T-helper 2 cell treated with Interferon-gamma antibody and Interleukin-4, amounts not matched to agents 5 μg/mL and 100 μg/mL, for 36 hours (primary cell): ENCODE data around the gene ENTPD5.
"Not testable (repeated sequence)": the region's sequence is repeated elsewhere in the genome, so short reads cannot be mapped to it uniquely, and the experiment has no call there.

Experiments
- DNase-seq: peaks from one replicate; pipeline ENCODE4 v3.0.0; 2021; ENCODE audit warnings: low spot score
- H3K27ac Mint-ChIP-seq: one replicate; pipeline ENCODE4 v1.8.0; 2021; ENCODE audit warnings: mild to moderate bottlenecking, mixed read lengths
- H3K27me3 Mint-ChIP-seq: one replicate; pipeline ENCODE4 v1.8.0; 2021; ENCODE audit warnings: low read depth, mixed read lengths
- H3K36me3 Mint-ChIP-seq: one replicate; pipeline ENCODE4 v1.8.0; 2021; ENCODE audit warnings: low read depth, mixed read lengths
- H3K4me1 Mint-ChIP-seq: one replicate; pipeline ENCODE4 v1.8.0; 2021; ENCODE audit warnings: low read depth, mixed read lengths
- H3K4me3 Mint-ChIP-seq: one replicate; pipeline ENCODE4 v1.8.0; 2022; ENCODE audit warnings: mild to moderate bottlenecking, moderate library complexity, mixed read lengths
- H3K9me3 Mint-ChIP-seq: one replicate; pipeline ENCODE4 v1.8.0; 2021; ENCODE audit warnings: mixed read lengths

ENTPD5 gene

DNA sequence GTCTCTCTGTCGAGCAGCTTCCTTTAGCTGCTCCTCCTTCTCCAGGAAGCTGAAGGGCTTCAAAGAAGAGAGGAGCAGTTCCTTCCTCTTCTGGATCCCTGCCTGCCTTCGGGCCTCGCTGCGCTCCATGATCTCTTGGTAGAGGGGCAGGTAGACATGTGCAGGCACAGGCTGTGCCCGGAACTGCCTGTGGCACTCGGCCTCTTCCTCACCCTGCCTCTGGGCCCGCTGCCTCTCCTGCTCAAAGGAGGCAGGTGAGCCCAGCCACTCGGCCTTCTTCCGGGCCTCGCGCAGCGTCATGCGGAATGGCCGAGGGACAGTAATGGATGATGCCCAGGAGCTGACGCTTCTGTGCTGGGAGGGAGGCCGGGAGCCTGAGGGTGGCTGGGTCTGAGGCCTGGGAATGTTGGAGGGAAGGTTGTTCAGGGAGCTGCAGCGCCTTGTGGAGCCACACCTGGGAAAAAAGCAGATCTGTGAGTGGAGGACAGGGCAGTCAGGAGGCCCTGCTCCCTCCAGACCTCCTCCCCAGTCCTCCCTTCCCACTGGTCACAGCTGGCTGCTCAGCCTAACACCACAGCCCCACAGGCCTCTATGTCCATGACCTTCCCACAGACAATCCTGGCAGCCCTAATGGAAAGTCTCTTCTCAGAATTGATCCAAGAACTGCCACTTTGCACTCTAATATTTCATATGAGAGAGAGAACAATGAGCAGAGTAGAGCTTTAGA, 74.5 kb downstream of the ENTPD5 start:
- no peak overlapping the region for H3K4me3 Mint-ChIP-seq
- no peaks in the 10 kb centered on the region for H3K36me3 Mint-ChIP-seq
- no peaks in the 10 kb centered on the region for H3K27me3 Mint-ChIP-seq
- no peaks in the 10 kb centered on the region for H3K9me3 Mint-ChIP-seq
- no peak overlapping the region for H3K27ac Mint-ChIP-seq
- H3K4me1 Mint-ChIP-seq = peaks cover under 1% of the 10 kb centered on the region
- DNase-seq = no peak

DNA sequence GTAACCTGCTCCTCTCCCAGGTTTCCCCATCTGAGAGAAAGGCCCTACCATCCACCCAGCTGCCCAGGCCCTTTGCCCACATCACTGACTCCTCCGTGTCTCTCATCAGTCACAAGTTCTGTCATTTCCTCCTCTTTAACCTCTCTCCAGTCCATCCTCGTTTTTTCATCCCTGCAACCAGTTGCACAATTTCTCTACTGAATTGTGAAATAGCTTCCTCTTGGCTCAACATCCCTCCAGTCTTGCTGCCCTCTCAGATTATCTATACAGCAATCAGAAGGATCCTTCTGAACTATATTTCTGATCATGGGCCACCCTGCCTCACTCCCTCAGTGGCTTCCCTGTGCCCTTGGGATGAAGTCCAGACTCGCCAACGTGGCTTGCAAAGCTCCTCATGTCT, 76.0 kb downstream of the ENTPD5 start:
- DNase-seq = no peak
- H3K9me3 Mint-ChIP-seq = no peaks in the 10 kb centered on the region
- no peaks in the 10 kb centered on the region for H3K36me3 Mint-ChIP-seq
- no peaks in the 10 kb centered on the region for H3K4me1 Mint-ChIP-seq
- H3K4me3 Mint-ChIP-seq = no peak overlapping the region
- no peaks in the 10 kb centered on the region for H3K27me3 Mint-ChIP-seq
- H3K27ac Mint-ChIP-seq = no peak overlapping the region

DNA sequence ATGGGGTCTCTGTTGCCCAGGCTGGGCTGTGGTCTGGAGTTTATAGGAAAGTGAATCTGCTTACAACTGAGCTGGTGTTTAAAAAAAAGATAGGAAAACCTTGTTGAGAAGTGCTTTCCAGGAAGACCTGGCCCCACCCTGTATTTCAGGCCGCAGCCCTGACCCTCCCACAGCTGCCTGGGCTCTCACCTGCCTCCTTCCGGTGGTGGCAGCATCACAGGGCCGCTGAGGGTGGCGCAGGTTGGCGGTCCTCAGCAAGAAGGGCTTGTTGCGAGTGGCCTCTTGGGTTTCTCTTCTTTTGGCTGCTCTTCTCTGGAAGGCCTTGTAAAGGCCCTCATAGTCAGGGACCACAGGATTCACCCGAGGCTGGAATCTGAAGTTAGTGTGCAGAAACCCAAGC, 76.9 kb downstream of the ENTPD5 start:
- H3K36me3 Mint-ChIP-seq = no peaks in the 10 kb centered on the region
- no peak overlapping the region for H3K27ac Mint-ChIP-seq
- no peaks in the 10 kb centered on the region for H3K4me1 Mint-ChIP-seq
- no peaks in the 10 kb centered on the region for H3K27me3 Mint-ChIP-seq
- H3K9me3 Mint-ChIP-seq = no peaks in the 10 kb centered on the region
- H3K4me3 Mint-ChIP-seq = no peak overlapping the region
- no peak for DNase-seq

DNA sequence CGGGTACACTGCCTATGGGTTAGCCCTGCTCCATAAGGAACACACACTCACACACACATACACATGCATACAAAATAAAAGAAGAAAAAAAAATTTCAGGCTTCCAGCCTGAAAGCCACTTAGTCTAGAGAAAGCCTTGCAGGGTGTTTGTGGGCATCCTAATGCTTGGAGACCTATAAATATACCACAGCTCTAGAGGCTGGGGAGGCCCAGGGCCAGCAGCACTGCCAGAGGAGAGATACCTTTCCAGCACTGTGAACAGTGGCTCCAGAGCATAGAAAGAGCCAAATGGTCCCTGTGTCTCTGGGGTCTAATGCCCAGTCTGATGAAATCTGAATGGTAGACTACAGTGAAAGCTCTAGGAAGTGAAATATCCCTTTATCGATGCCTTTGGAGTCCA, 82.1 kb downstream of the ENTPD5 start:
- peaks cover 13% of the 10 kb centered on the region for H3K36me3 Mint-ChIP-seq
- no peaks in the 10 kb centered on the region for H3K27me3 Mint-ChIP-seq
- no peaks in the 10 kb centered on the region for H3K9me3 Mint-ChIP-seq
- H3K27ac Mint-ChIP-seq = no peak overlapping the region
- no peak for DNase-seq
- no peaks in the 10 kb centered on the region for H3K4me1 Mint-ChIP-seq
- no peak overlapping the region for H3K4me3 Mint-ChIP-seq

DNA sequence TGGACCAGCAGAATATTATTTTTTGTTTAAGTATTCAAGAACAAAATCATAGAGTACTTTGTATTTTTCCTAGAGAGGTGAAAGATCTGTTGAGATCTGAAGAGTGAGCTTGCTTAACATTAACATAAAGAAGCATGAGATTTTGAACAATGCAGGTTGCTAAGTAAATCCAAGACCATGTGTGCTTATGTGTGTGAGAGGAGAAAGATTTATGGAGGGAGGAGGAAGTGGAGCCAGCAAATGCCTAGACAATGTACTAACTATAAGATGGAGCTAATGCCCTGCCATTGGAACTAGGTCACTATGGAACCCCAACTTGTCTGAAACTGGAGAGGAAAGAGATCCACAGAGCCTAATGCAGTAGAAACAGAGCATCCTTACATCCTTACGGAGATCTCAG, 82.5 kb downstream of the ENTPD5 start:
- Mint-ChIP-seq H3K27ac (no peak overlapping the region), H3K36me3 (peaks cover 17% of the 10 kb centered on the region), H3K27me3 (no peaks in the 10 kb centered on the region), H3K9me3 (no peaks in the 10 kb centered on the region), H3K4me1 (no peaks in the 10 kb centered on the region), H3K4me3 (no peak overlapping the region)
- DNase-seq = no peak

DNA sequence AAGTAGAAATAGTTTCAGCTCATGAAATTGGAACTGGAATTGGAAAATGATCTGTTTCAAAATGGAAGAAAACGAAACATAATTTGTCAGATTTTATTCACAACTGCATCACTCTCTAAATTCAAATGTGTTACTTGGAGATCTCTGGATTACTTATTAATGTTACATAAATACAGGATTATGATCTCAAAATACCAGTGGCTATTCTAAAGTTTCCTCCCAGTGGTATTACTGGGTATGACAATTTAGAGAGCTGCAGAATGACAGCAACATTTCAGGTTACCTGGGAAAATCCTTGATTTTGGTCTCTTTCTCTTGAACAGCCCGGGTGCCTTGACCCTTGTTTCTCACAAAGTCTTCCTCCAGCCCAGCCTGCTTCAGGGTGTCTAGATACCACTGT, 83.4 kb downstream of the ENTPD5 start:
- Mint-ChIP-seq H3K36me3 (peaks cover 24% of the 10 kb centered on the region), H3K9me3 (no peaks in the 10 kb centered on the region), H3K4me3 (no peak overlapping the region), H3K27ac (no peak overlapping the region), H3K27me3 (no peaks in the 10 kb centered on the region), H3K4me1 (no peaks in the 10 kb centered on the region)
- DNase-seq = no peak

DNA sequence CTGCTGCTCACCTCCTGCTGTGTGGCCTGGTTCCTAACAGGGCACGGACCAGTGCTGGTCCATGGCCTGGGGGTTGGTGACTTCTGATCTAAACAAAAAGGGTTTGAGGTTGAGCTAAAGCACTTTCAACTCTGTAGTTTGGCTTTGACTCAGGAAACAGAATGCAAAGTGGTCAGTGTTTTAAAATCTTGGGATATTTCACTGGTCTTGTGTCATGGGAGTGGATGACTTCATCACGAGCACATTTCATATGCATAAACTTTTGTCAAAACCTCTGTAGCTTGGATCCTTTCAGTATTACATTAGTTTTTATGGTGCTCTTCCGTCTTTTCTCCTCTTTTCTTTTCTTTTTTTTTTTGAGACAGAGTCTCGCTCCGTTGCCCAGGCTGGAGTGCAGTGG, 94.8 kb downstream of the ENTPD5 start:
- no peak for DNase-seq
- no peak overlapping the region for H3K4me3 Mint-ChIP-seq
- no peaks in the 10 kb centered on the region for H3K4me1 Mint-ChIP-seq
- H3K9me3 Mint-ChIP-seq = no peaks in the 10 kb centered on the region
- H3K27me3 Mint-ChIP-seq = no peaks in the 10 kb centered on the region
- peaks cover 57% of the 10 kb centered on the region for H3K36me3 Mint-ChIP-seq
- no peak overlapping the region for H3K27ac Mint-ChIP-seq

DNA sequence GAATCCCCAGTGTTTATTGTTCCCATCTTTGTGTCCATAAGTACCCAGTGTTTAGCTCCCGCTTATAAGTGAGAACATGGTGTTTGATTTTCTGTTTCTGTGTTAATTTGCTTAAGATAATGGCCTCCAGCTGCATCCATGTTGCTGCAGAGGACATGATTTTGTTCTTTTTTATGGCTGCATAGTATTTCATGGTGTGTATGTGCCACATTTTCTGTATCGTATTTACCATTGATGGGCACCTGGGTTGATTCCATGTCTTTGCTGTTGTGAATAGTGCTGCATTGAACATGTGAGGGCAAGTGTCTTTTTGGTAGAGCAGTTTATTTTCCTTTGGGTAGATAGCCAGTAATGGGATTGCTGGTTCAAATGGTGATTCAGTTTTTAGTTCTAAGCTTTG, 99.6 kb downstream of the ENTPD5 start:
- H3K27me3 Mint-ChIP-seq, H3K4me3 Mint-ChIP-seq, DNase-seq, H3K27ac Mint-ChIP-seq, H3K9me3 Mint-ChIP-seq, H3K4me1 Mint-ChIP-seq: not testable (repeated sequence)
- H3K36me3 Mint-ChIP-seq = peaks cover 45% of the 10 kb centered on the region

DNA sequence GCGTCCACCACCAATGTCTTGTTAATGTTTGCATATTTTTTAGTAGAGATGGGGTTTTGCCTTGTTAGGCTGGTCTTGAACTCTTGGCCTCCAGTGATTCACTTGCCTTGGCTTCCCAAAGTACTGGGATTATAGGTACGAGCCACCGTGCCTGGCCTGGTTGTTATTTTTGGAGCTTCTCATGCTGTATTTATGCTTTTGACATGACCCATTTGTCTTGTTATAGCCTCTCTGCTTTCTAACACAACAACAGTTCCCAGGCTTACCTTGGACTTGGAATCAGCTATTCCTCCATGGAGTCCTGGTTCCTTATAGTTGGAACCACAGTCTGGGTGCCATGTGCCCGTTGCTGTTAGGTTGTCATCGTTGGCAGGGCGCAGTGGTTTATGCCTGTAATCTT, 102.8 kb downstream of the ENTPD5 start:
- H3K27ac Mint-ChIP-seq = no peak overlapping the region
- no peaks in the 10 kb centered on the region for H3K27me3 Mint-ChIP-seq
- H3K9me3 Mint-ChIP-seq = peaks cover 4% of the 10 kb centered on the region
- H3K4me3 Mint-ChIP-seq = no peak overlapping the region
- peaks cover 52% of the 10 kb centered on the region for H3K36me3 Mint-ChIP-seq
- no peak for DNase-seq
- H3K4me1 Mint-ChIP-seq = peaks cover 4% of the 10 kb centered on the region

DNA sequence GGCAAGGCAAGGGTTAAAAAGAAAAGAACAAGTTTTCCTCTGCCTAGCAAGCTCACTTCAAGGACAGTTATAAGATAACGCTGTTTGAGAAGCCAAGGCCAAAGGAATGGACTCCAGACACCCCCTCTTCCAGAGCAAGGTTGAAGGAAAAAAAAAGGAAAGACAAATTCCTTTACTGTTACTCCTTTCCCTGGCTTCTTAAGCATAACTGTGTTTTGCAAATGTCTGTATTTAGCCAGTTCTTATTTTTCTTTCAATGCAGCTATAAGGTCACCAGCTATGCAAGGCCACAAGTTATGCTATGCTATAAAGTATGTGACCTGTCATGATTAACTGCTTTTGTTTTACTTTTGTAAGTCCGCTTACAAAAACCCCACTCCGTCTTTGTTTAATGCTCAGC, 105.8 kb downstream of the ENTPD5 start:
- no peaks in the 10 kb centered on the region for H3K27me3 Mint-ChIP-seq
- H3K4me3 Mint-ChIP-seq = no peak overlapping the region
- peaks cover 59% of the 10 kb centered on the region for H3K36me3 Mint-ChIP-seq
- H3K9me3 Mint-ChIP-seq = peaks cover 4% of the 10 kb centered on the region
- H3K4me1 Mint-ChIP-seq = peaks cover 4% of the 10 kb centered on the region
- no peak overlapping the region for H3K27ac Mint-ChIP-seq
- DNase-seq = no peak

DNA sequence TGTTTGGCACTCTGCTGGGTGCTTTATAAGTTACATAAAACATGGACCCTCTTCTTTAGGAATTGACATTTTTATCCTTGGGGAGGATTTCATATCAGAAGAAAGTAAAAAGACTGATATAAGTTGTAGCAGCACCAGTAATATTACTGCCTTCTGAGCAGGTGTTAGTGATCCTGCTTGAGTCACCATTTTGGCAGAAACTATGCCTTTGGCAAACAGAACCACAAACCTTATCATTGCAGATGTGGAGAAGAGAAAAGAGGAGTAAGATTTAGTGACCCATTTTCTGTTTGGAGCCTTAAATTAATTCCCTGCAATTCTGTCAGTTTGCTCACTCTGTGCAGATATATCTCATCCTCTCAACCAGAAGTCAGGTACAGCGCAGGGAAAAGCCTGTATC, 109.4 kb downstream of the ENTPD5 start:
- Mint-ChIP-seq H3K4me3 (no peak overlapping the region), H3K9me3 (peaks cover 4% of the 10 kb centered on the region), H3K27ac (no peak overlapping the region), H3K36me3 (peaks cover 67% of the 10 kb centered on the region), H3K27me3 (no peaks in the 10 kb centered on the region), H3K4me1 (peaks cover 1% of the 10 kb centered on the region)
- no peak for DNase-seq
